HL-60 (cell line): ENCODE measurements around the gene NEDD4L.

Experiments
- CTCF ChIP-seq: IDR thresholded peaks from one replicate; pipeline ENCODE4 v1.5.1; 2011; ENCODE audit warnings: low read length, control low read depth, inconsistent platforms; ENCODE audit not compliant: insufficient read depth
- GABPA ChIP-seq: IDR thresholded peaks from 2 replicates; pipeline ENCODE4 v1.6.1; 2012; ENCODE audit warnings: low read depth
- REST ChIP-seq: IDR thresholded peaks from 2 replicates; pipeline ENCODE4 v1.6.1; 2012; ENCODE audit warnings: low read depth; ENCODE audit not compliant: insufficient replicate concordance

GRCh38 chr18:58049000-58049688 lies 5.1 kb downstream of the NEDD4L start:
- TF ChIP-seq CTCF (no peak), REST (no peak), GABPA (no peak)
